Measurements from ENCODE around the gene CREM.

DNA sequence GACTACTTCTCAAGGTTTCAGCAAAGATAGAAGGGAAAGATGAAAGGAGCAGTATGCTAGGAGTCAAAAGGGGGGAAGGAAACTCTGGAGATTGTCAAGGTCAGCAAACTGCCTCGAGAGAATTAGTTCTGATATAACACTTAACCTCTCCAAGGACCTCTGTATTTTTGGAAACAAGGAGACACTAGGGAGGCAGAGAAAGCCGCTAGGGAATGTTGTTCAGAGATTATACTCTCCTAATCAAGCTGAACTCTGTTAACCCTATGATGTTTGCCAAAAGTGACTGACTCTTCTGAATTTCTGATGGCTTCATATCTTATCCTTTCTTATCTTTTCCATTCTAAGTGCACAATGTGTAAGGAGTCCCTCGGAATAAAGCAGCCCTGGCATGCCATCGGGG lies 27.1 kb downstream of the CREM start:
- TF ChIP-seq POLR2A (IDR thresholded peaks at IDR 0.05) (no peak), CTCF (IDR thresholded peaks at IDR 0.05) (no peak), EP300 (IDR thresholded peaks at IDR 0.05) (no peak)
